ENCODE data around the gene MAP2K1. TPM values are rescaled to one million over a fixed set of nuclear protein-coding genes. Genes with fewer than 3 reads are reported as not detected.
"Not testable (repeated sequence)": the region's sequence is repeated elsewhere in the genome, so short reads cannot be mapped to it uniquely, and the experiment has no call there.

MAP2K1 gene
- total RNA-seq, 1 experiment from 2014 or later = 56.8 TPM

DNA sequence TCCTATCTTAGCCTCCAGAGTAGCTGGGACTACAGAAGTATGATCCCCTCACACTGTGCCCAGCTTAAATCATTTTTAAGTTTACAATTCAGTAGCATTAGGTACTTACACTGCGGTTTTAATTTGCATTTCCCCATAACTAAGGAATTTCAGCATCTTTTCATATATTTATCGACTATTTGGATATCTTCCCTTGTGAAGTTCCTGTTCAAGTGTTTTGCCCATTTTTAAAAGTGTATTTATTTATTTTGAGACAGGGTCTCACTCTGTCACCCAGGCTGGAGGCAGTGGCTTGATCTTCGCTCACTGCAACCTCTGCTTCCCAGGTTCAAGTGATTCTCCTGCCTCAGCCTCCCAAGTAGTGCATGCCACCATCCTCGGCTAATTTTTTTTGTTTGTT is 12.5 kb upstream of the MAP2K1 start:
- POLR2A ChIA-PET (ENCODE audit: low non-redundant PET) = no interaction called here
- no peak for DNase-seq (ENCODE audit: low spot score)
- no peak for TF ChIP-seq EZH2 (IDR thresholded peaks at IDR 0.05; ENCODE audit: borderline replicate concordance, low read depth, low read length, poor library complexity, severe bottlenecking)
- TF ChIP-seq, protein P1, sequence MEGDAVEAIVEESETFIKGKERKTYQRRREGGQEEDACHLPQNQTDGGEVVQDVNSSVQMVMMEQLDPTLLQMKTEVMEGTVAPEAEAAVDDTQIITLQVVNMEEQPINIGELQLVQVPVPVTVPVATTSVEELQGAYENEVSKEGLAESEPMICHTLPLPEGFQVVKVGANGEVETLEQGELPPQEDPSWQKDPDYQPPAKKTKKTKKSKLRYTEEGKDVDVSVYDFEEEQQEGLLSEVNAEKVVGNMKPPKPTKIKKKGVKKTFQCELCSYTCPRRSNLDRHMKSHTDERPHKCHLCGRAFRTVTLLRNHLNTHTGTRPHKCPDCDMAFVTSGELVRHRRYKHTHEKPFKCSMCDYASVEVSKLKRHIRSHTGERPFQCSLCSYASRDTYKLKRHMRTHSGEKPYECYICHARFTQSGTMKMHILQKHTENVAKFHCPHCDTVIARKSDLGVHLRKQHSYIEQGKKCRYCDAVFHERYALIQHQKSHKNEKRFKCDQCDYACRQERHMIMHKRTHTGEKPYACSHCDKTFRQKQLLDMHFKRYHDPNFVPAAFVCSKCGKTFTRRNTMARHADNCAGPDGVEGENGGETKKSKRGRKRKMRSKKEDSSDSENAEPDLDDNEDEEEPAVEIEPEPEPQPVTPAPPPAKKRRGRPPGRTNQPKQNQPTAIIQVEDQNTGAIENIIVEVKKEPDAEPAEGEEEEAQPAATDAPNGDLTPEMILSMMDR (conservative IDR thresholded peaks at IDR 0.05; ENCODE audit: low read depth, low read length) = no peak
- H3K27ac ChIP-seq (ENCODE audit: low read depth, low read length, poor library complexity, severe bottlenecking) = no peak overlapping the region
- no peaks in the 10 kb centered on the region for H3K9me3 ChIP-seq (ENCODE audit: low read depth, low read length, poor library complexity, severe bottlenecking)
- no peaks in the 10 kb centered on the region for H3K36me3 ChIP-seq (ENCODE audit: insufficient read depth, low read length, poor library complexity, severe bottlenecking)
- H3K4me1 ChIP-seq (ENCODE audit: insufficient read depth, low read length, poor library complexity, severe bottlenecking) = peaks cover 11% of the 10 kb centered on the region
- no TSS peak for BruUV-seq (replicated peaks)
- intact Hi-C loops (cut with micrococcal nuclease; ENCODE audit: unreplicated experiment) = no loop called here
- no peak overlapping the region for H3K4me3 ChIP-seq (ENCODE audit: low read depth, low read length, poor library complexity, severe bottlenecking)
- no peaks in the 10 kb centered on the region for H3K27me3 ChIP-seq (replicated peaks; ENCODE audit: insufficient read depth, low read depth, low read length, poor library complexity)
- CTCF ChIA-PET = no interaction called here

DNA sequence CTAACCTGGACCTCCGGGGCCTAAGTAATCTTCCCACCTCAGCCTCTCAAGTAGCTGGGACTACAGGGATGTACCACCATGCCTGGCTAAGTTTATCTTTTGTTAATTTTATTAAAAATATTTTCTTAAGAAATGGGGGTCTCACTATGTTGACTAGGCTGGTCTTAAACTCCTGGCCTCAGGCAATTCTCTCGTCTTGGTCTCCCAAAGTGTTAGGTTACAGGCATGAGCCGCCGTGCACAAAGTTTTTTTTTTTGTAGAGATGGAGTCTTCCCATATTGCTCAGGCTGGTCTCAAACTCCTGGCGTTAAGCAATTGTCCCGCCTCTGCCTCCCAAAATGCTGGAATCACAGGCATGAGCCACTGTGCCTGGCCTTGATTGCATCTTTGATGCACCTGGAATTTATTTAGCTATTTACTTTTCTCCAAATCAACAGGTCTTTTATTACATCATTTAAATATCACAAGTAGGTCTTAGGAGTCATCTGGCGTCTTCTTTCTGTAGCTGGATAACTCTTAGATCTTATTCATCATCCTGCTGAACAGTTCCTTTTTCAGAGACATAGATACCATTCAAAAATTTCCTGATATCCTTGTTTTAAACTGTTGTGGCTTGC is 7.8 kb upstream of the MAP2K1 start:
- H3K4me1 ChIP-seq (ENCODE audit: insufficient read depth, low read length, poor library complexity, severe bottlenecking) = no peaks in the 10 kb centered on the region
- H3K4me3 ChIP-seq (ENCODE audit: low read depth, low read length, poor library complexity, severe bottlenecking) = no peak overlapping the region
- no peak overlapping the region for H3K27ac ChIP-seq (ENCODE audit: low read depth, low read length, poor library complexity, severe bottlenecking)
- no peaks in the 10 kb centered on the region for H3K36me3 ChIP-seq (ENCODE audit: insufficient read depth, low read length, poor library complexity, severe bottlenecking)
- ChIA-PET CTCF (no interaction called here), POLR2A (ENCODE audit: low non-redundant PET) (interaction anchor here (0.6 kb wide), 1 partner anchor 96 kb away, joined by 4 read pairs; no protein-coding TSS in a partner anchor)
- no peaks in the 10 kb centered on the region for H3K27me3 ChIP-seq (replicated peaks; ENCODE audit: insufficient read depth, low read depth, low read length, poor library complexity)
- no peaks in the 10 kb centered on the region for H3K9me3 ChIP-seq (ENCODE audit: low read depth, low read length, poor library complexity, severe bottlenecking)
- no peak for DNase-seq (ENCODE audit: low spot score)
- no peak for TF ChIP-seq EZH2 (IDR thresholded peaks at IDR 0.05; ENCODE audit: borderline replicate concordance, low read depth, low read length, poor library complexity, severe bottlenecking)
- TF ChIP-seq, protein P1 (conservative IDR thresholded peaks at IDR 0.05; ENCODE audit: low read depth, low read length) = no peak
- no TSS peak for BruUV-seq (replicated peaks)
- intact Hi-C loops (cut with micrococcal nuclease; ENCODE audit: unreplicated experiment) = no loop called here

DNA sequence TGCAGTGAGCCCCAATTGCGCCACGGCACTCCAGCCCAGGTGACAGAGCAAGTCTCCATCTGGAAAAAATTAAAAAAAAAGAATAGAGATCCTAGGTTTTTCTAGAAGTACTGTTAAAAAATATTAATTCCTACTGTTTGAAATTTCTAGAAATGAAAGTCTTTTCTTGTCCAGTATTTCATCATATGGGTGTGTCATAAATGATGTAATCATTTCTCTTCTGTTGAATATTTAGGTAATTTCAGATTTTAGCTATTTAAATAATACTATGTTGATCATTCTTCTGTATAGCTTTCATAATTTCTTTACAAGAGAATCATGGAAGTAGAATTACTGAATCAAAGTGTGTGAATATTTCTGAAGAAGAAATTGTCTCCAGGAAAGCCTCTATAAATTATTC is 5.3 kb upstream of the MAP2K1 start:
- H3K9me3 ChIP-seq (ENCODE audit: low read depth, low read length, poor library complexity, severe bottlenecking); BruUV-seq (replicated peaks); H3K27ac ChIP-seq (ENCODE audit: low read depth, low read length, poor library complexity, severe bottlenecking); H3K27me3 ChIP-seq (replicated peaks; ENCODE audit: insufficient read depth, low read depth, low read length, poor library complexity); H3K36me3 ChIP-seq (ENCODE audit: insufficient read depth, low read length, poor library complexity, severe bottlenecking); H3K4me1 ChIP-seq (ENCODE audit: insufficient read depth, low read length, poor library complexity, severe bottlenecking); DNase-seq (ENCODE audit: low spot score); H3K4me3 ChIP-seq (ENCODE audit: low read depth, low read length, poor library complexity, severe bottlenecking); intact Hi-C loops (cut with micrococcal nuclease; ENCODE audit: unreplicated experiment); POLR2A ChIA-PET (ENCODE audit: low non-redundant PET); CTCF ChIA-PET: not testable (repeated sequence)

All from A673 (cell line).